ENCODE data around the gene ESR2. TPM values are rescaled to one million over a fixed set of nuclear protein-coding genes. Genes with fewer than 3 reads are reported as not detected.

ESR2 gene
- total and polyA plus RNA-seq, 2 of the 8 experiments (the other 6 are each of a cell fraction or from before 2014, with no cell fraction given): 0.19 to 0.23 TPM

DNA sequence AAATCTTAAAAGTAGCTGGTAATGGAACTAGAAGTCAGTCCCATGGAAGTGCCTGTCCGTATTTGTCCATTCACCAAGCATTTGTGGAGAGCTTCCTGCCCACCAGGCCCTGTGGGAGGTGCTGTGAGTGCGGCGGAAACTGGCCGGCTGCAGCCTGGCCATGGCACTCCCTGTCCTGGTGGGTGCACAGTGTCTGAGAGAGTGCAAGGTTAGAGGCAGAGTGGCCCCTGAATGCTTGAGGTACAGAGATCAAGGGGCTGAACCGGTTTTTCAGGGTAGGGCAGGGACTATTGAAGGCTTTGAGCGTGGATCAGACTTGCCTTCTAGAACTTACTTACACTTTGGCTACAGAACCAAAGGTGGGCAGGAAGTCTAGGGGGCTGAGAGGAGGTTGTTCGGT is 92.9 kb downstream of the ESR2 start:
- Histone ChIP-seq H3K23ac (ENCODE audit: insufficient read length) (no peak overlapping the region), H3K56ac (replicated peaks; ENCODE audit: insufficient read length, low read depth, low read length) (no peak overlapping the region), H3K9ac (replicated peaks in 1 of 4; ENCODE audit: extremely low read depth in 1 of 4, low read depth in 3 of 4, low read length in 3 of 4) (no peak overlapping the region), H4K20me1 (replicated peaks in 1 of 2; ENCODE audit: control insufficient read depth in 1 of 2, insufficient read depth in 2 of 2, low read length in 2 of 2) (peaks cover 0 to 2% of the 10 kb centered on the region in 2 experiments), H3K4me1 (replicated peaks in 1 of 4; ENCODE audit: control insufficient read depth in 3 of 4, insufficient read depth in 4 of 4, low read length in 3 of 4) (peaks cover 3 to 20% (median 13%) of the 10 kb centered on the region in 4 experiments), H4K5ac (ENCODE audit: insufficient read length, low read depth, low read length) (no peak overlapping the region), H3K23me2 (ENCODE audit: low read depth, low read length) (no peaks in the 10 kb centered on the region), H3K27me3 (replicated peaks in 1 of 4; ENCODE audit: control insufficient read depth in 3 of 4, extremely low read depth in 1 of 4, insufficient read depth in 3 of 4, low read length in 3 of 4) (no peaks in the 10 kb centered on the region), H2BK120ac (replicated peaks; ENCODE audit: low read depth, low read length) (no peak overlapping the region), H3K4me2 (ENCODE audit: insufficient read depth in 1 of 2, low read depth in 2 of 2, low read length in 2 of 2) (no peak overlapping the region), H4K8ac (ENCODE audit: extremely low read depth, insufficient read depth, low read length) (peak overlapping the region; percentile 31; the same call in 1 of the 2 replicates), H4K91ac (replicated peaks; ENCODE audit: insufficient read length, low read length) (no peak overlapping the region), H2BK15ac (ENCODE audit: low read length) (no peak overlapping the region), H3K27ac (ENCODE audit: low read depth, low read length) (no peak overlapping the region), H2BK20ac (ENCODE audit: low read length) (no peak overlapping the region), H3K79me1 (ENCODE audit: low read depth, low read length) (no peaks in the 10 kb centered on the region; the same call in 1 of the 2 replicates), H3K9me3 (ENCODE audit: insufficient read depth in 2 of 2, low read depth in 1 of 2, low read length in 1 of 2) (no peaks in the 10 kb centered on the region), H2AFZ (ENCODE audit: low read length) (no peak overlapping the region), H3K14ac (ENCODE audit: insufficient read length) (no peak overlapping the region), H3K36me3 (ENCODE audit: control insufficient read depth in 2 of 4, insufficient read depth in 4 of 4, low read length in 3 of 4) (no peaks in the 10 kb centered on the region), H2AK5ac (ENCODE audit: low read depth, low read length) (no peak overlapping the region), H3K79me2 (ENCODE audit: control insufficient read depth in 1 of 2, insufficient read depth in 2 of 2, low read length in 2 of 2) (peaks cover 0 to 5% of the 10 kb centered on the region in 2 experiments; a peak in 1 of 4 replicates), H2BK5ac (ENCODE audit: low read depth, low read length) (no peak overlapping the region), H3K18ac (ENCODE audit: extremely low read depth, low read length) (no peak overlapping the region), H3K4me3 (ENCODE audit: extremely low read depth in 1 of 4, insufficient read depth in 2 of 4, low read depth in 3 of 4, low read length in 4 of 4) (no peak overlapping the region), H3K4ac (replicated peaks; ENCODE audit: insufficient read length, low read depth, low read length) (no peak overlapping the region), H2BK12ac (ENCODE audit: low read depth, low read length) (no peak overlapping the region)
- WGBS, 2 experiments (ENCODE audit: extremely low coverage in 1 of 2, insufficient coverage in 1 of 2, insufficient read length in 1 of 2, insufficient replicate concordance in 2 of 2, low coverage in 1 of 2, low lambda C conversion rate in 2 of 2, missing lambda C conversion rate in 1 of 2): 80% methylated on average over 7 of the region's 7 CpGs; no CpG with 5 or more reads in 1 of the 2 experiments
- ChIA-PET POLR2A (ENCODE audit: partially characterized antibody) (interaction anchor here (1.5 kb wide), 1 partner anchor 10 kb away, joined by 3 read pairs; no protein-coding TSS in a partner anchor), CTCF (ENCODE audit: partially characterized antibody) (interaction anchor here (1.1 to 1.5 kb wide), 3 partner anchors 10 to 102 kb away, joined by 3 to 6 read pairs (median 4); no protein-coding TSS in a partner anchor)
- TF ChIP-seq CHD1 (IDR thresholded peaks at IDR 0.05; ENCODE audit: low read depth, low read length): no peak
- no peak for TF ChIP-seq HDAC6 (IDR thresholded peaks at IDR 0.05; ENCODE audit: low read depth, low read length)
- TF ChIP-seq TCF12 (IDR thresholded peaks at IDR 0.05; ENCODE audit: low read depth, low read length): no peak
- no peak for TF ChIP-seq POU5F1 (IDR thresholded peaks at IDR 0.05; ENCODE audit: low read depth, low read length)
- TF ChIP-seq RAD21 (IDR thresholded peaks at IDR 0.05 in 1 of 2, conservative IDR thresholded peaks at IDR 0.05 in 1 of 2; ENCODE audit: low read depth in 2 of 2, low read length in 2 of 2): no peak
- TF ChIP-seq BRCA1 (IDR thresholded peaks at IDR 0.05; ENCODE audit: low read depth, low read length): no peak
- DNase-seq (ENCODE audit: low read depth in 1 of 2, low spot score in 2 of 2) (no peak), FAIRE-seq (no peak)
